Measurements from ENCODE around the gene CTSD.
A peak's percentile ranks its signal among the peaks of the same experiment; 100 is the strongest.
"Not testable (repeated sequence)": the region's sequence is repeated elsewhere in the genome, so short reads cannot be mapped to it uniquely, and the experiment has no call there.

CTSD gene

GRCh38 chr11:1763796-1764661, at the start of gene CTSD:
TSS of gene CTSD (minus strand) at chr11:1763927. CDS start at chr11:1763859, 68 bp downstream.
- DNase-seq (ENCODE audit: low read depth in 2 of 2): peak; percentile 78 to 81

DNA sequence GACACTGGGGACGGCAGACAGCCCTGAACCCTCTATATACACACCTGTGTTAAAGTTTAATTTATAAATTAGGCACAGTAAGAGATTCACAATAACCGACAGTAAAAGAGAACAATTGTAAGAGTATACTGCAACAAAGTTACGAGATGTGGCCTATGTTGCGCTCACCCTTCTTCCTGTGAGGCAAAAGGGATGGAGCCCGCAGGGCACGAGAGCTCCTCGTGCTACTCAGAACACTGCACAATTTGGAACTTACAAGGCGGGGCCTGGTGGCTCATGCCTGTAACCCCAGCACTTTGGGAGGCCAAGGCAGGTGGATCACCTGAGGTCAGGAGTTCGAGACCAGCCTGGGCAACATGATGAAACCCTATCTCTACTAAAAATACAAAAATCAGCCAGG, 49.6 kb upstream of the CTSD start:
- DNase-seq (ENCODE audit: low read depth in 2 of 2): not testable (repeated sequence)

- no peak for DNase-seq (ENCODE audit: low read depth in 2 of 2)
Measured at GRCh38 chr11:1812801-1813200, 49.1 kb upstream of the CTSD start.

DNA sequence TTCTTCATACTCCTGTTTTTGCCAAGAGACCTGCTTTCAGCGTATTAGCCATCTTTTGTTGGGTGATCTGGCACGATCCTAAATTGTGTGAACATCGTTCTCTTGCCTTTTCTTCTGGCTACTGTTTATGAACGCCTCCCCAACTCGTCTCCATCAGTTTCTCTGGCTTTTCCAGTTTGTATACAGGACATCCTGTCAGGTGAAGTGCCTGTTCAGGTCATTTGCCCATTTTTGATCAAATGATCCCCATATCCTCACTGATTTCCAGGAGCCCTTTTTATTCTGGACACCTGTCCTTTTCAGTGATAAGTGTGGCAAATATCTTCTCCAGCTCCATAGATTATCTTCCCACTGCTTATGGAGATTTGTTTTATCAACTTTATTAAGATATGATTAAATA, 48.5 kb upstream of the CTSD start:
- no peak for DNase-seq (ENCODE audit: low read depth in 2 of 2)

- no peak for DNase-seq (ENCODE audit: low read depth in 2 of 2)
Measured at GRCh38 chr11:1810761-1811160, 47.0 kb upstream of the CTSD start.

- DNase-seq (ENCODE audit: low read depth in 2 of 2): no peak
Measured at GRCh38 chr11:1807264-1807995, 43.7 kb upstream of the CTSD start.

DNA sequence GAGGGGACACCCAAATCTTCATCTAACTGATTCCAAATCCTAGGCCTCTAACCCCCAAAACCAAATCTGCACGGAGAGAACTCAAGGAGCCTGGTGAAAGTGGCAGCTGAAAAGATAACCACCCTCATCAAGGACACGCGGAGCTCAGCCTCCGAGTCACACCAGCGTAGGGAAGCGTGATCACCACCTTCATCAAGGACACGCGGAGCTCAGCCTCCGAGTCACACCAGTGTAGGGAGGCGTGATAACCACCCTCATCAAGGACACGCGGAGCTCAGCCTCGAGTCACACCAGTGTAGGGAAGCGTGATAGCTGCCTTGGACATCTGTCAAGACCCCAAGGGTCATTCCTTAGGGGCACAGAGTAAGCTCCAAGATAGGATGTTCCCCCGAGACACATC, 41.8 kb upstream of the CTSD start:
- no peak for DNase-seq (ENCODE audit: low read depth in 2 of 2)

GRCh38 chr11:1803835-1804519, 40.2 kb upstream of the CTSD start:
- DNase-seq (ENCODE audit: low read depth in 2 of 2): not testable (repeated sequence)

DNA sequence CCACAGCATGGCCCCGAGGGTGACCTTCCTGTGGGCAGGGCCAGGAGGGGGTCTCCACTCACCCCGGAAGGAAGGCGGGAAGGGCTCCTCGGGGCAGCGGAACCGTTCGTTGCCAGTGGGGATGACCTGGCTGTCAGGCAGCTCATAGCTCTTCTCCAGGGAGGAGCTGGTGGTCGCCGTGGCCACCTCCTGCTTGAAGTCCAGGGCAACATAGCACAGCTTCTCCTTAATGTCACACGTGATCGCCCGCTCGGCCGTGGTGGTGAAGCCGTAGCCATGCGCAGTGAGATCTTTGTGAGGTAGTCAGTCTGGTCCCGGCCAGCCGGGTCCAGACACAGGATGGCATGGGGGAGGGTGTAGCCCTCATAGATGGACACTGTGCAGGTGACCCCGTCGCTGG, 39.5 kb upstream of the CTSD start:
- DNase-seq (ENCODE audit: low read depth in 2 of 2): no peak

DNA sequence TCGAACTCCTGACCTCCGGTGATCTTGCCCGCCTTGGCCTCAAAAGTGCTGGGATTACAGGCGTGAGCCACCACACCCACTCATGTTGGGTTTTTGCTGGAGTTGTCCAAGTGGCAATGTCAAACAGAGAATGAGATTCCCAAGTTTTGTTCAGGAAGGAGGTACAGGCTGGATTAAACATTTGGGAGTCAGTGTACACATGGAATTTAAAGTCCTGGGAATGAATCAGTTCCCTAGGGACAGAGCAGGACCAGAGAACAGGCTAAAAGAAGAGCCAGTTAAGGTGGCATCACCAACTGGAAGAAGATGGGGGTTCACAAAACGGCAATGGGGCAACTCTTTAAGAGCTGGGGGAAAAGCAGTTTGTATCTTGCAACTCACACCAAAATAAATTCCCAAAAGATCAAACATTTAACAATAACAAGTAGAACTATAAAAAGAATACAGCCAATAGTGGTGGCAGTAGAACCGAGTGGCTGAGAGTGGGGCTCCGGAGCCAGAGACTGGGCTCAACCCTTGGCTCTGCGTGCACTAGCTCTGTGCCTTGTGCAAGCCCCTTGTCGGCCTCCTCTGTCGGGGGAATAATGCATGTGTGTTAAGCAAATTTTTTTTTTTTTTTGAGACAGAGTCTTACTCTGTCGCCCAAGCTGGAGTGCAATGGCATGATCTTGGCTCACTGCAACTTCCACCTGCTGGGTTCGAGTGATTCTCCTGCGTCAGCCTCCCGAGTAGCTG, 33.8 kb upstream of the CTSD start:
- DNase-seq (ENCODE audit: low read depth in 2 of 2): no peak

- DNase-seq (ENCODE audit: low read depth in 2 of 2): no peak
Measured at GRCh38 chr11:1796413-1797011, 32.8 kb upstream of the CTSD start.

DNA sequence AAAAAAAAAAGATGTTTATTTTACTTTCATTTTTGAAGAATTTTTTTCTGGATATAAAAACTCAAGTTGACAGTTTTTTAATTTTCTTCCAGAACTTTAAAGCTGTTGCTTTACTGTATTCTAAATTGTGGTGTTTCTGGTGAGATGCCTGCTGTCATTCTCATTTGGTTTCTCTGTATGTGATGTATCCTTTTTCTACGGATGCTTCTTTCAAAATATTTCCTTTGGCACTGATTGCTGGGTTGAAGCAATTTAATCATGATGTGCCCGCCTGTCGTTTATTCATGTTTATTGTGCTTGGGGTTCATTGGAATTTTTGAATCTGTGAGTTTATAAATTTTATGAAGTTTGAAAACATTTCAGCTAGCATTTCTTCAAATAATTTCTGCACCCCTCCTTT, 29.4 kb upstream of the CTSD start:
- DNase-seq (ENCODE audit: low read depth in 2 of 2): no peak

DNA sequence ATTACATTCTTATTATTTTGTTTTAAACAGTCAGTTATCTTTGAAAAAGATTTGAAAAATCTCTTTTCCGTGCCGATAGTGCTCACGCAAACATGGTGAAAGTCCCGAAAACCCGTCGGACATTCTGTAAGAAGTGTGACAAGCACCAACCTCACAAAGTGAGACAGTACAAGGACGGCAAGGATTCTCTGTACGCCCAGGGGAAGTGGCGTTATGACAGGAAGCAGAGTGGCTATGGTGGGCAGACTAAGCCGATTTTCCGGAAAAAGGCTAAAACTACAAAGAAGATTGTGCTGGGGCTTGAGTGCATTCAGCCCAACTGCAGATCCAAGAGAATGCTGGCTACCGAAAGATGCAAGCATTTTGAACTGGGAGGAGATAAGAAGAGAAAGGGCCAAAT, 28.7 kb upstream of the CTSD start:
- no peak for DNase-seq (ENCODE audit: low read depth in 2 of 2)

GRCh38 chr11:1791912-1792311, 28.2 kb upstream of the CTSD start:
- no peak for DNase-seq (ENCODE audit: low read depth in 2 of 2)

GRCh38 chr11:1786466-1786865, 22.7 kb upstream of the CTSD start:
- DNase-seq (ENCODE audit: low read depth in 2 of 2): no peak

- no peak for DNase-seq (ENCODE audit: low read depth in 2 of 2)
Measured at GRCh38 chr11:1785749-1786413, 22.2 kb upstream of the CTSD start.

- DNase-seq (ENCODE audit: low read depth in 2 of 2): no peak
Measured at GRCh38 chr11:1784761-1785650, 21.3 kb upstream of the CTSD start.

DNA sequence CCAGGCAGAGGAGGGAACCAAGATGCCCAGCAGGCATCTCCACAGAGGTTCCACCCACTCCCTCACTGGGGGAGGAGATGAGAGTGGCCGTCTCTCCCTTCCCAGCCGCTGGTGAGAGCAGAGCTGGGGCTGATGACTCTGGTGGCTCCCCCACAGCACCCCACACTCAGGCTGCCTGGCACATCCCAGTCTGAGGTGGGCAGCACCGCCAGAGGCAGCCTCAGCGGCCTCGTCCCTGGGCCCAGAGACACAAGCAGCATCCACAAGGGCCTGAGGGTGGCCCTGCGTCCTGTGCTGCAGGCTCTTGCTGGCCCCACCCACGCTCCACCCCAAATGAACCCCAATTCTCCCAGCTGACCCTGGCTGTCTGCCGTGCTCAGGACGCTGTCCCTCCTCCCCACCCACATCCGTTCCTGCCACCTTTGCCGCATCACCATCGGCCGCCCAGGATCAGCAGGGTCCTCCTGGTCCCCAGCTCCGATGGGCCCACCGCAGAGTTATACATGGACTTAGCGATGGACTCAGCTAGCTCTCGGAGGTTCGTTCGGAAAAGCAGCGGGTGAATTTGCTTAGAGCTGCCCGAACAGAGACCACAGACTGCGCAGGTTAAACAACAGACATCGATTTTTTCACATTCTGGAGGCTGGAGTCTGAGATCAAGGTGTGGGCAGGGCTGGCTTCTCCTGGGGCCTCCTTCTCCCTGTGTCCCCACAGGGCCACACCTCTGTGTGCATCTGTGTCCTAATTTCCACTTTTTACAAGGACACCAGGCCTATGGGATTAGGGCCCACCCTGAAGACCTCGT, 20.2 kb upstream of the CTSD start:
- DNase-seq (ENCODE audit: low read depth in 2 of 2): no peak

All from stimulated activated CD4-positive, alpha-beta T cell treated with anti-CD3 and anti-CD28 coated beads, Interleukin-12 subunit alpha, Interleukin-12 subunit beta, amount 100 ng/mL, for 24 hours (primary cell).